ENCODE data around the gene PTGES3.
"Not testable (repeated sequence)": the region's sequence is repeated elsewhere in the genome, so short reads cannot be mapped to it uniquely, and the experiment has no call there.

PTGES3 gene

GRCh38 chr12:56718636-56719035, 30.6 kb upstream of the PTGES3 start:
- peak overlapping the region; percentile 98 for H3K4me3 Mint-ChIP-seq
- H3K36me3 Mint-ChIP-seq (ENCODE audit: low read depth): peaks cover 88% of the 10 kb centered on the region

GRCh38 chr12:56718149-56718548, 30.1 kb upstream of the PTGES3 start:
- Mint-ChIP-seq H3K27ac (no peak overlapping the region), H3K4me1 (ENCODE audit: low read depth) (peaks cover 73% of the 10 kb centered on the region), H3K27me3 (no peaks in the 10 kb centered on the region), H3K9me3 (no peaks in the 10 kb centered on the region), H3K36me3 (ENCODE audit: low read depth) (peaks cover 88% of the 10 kb centered on the region), H3K4me3 (no peak overlapping the region)
- DNase-seq: no peak

More at GRCh38 chr12:56718636-56719035, 30.6 kb upstream of the PTGES3 start:
- Mint-ChIP-seq H3K4me1 (ENCODE audit: low read depth) (peaks cover 75% of the 10 kb centered on the region), H3K27ac (peak overlapping the region; percentile 99), H3K9me3 (no peaks in the 10 kb centered on the region), H3K27me3 (no peaks in the 10 kb centered on the region)
- no peak for DNase-seq

- H3K9me3 Mint-ChIP-seq: no peaks in the 10 kb centered on the region
- peaks cover 88% of the 10 kb centered on the region for H3K36me3 Mint-ChIP-seq (ENCODE audit: low read depth)
- H3K27ac Mint-ChIP-seq: peak overlapping the region; percentile 89
- DNase-seq: no peak
- peak overlapping the region; percentile 31 for H3K4me3 Mint-ChIP-seq
- H3K27me3 Mint-ChIP-seq: no peaks in the 10 kb centered on the region
- H3K4me1 Mint-ChIP-seq (ENCODE audit: low read depth): peaks cover 64% of the 10 kb centered on the region
Observed at GRCh38 chr12:56716933-56717880, 29.1 kb upstream of the PTGES3 start.

GRCh38 chr12:56716458-56716857, 28.4 kb upstream of the PTGES3 start:
- DNase-seq: no peak
- peaks cover 88% of the 10 kb centered on the region for H3K36me3 Mint-ChIP-seq (ENCODE audit: low read depth)
- H3K4me1 Mint-ChIP-seq (ENCODE audit: low read depth): peaks cover 56% of the 10 kb centered on the region
- H3K4me3 Mint-ChIP-seq: peak overlapping the region; percentile 10
- no peaks in the 10 kb centered on the region for H3K9me3 Mint-ChIP-seq
- peak overlapping the region; percentile 89 for H3K27ac Mint-ChIP-seq
- H3K27me3 Mint-ChIP-seq: no peaks in the 10 kb centered on the region

GRCh38 chr12:56715798-56716197, 27.7 kb upstream of the PTGES3 start:
- Mint-ChIP-seq H3K4me1 (ENCODE audit: low read depth) (peaks cover 50% of the 10 kb centered on the region), H3K9me3 (no peaks in the 10 kb centered on the region), H3K27ac (peak overlapping the region; percentile 89), H3K36me3 (ENCODE audit: low read depth) (peaks cover 88% of the 10 kb centered on the region), H3K27me3 (no peaks in the 10 kb centered on the region), H3K4me3 (no peak overlapping the region)
- DNase-seq: no peak

GRCh38 chr12:56714431-56714929, 26.4 kb upstream of the PTGES3 start:
- Mint-ChIP-seq H3K27me3 (no peaks in the 10 kb centered on the region), H3K9me3 (no peaks in the 10 kb centered on the region), H3K36me3 (ENCODE audit: low read depth) (peaks cover 76% of the 10 kb centered on the region), H3K4me3 (no peak overlapping the region), H3K27ac (peak overlapping the region; percentile 80), H3K4me1 (ENCODE audit: low read depth) (peaks cover 37% of the 10 kb centered on the region)
- DNase-seq: no peak

GRCh38 chr12:56713345-56713744, 25.3 kb upstream of the PTGES3 start:
- no peak overlapping the region for H3K4me3 Mint-ChIP-seq
- peaks cover 66% of the 10 kb centered on the region for H3K36me3 Mint-ChIP-seq (ENCODE audit: low read depth)
- no peaks in the 10 kb centered on the region for H3K27me3 Mint-ChIP-seq

GRCh38 chr12:56709759-56710376, 21.8 kb upstream of the PTGES3 start:
- Mint-ChIP-seq H3K36me3 (ENCODE audit: low read depth) (peaks cover 42% of the 10 kb centered on the region), H3K27me3 (no peaks in the 10 kb centered on the region), H3K9me3 (no peaks in the 10 kb centered on the region), H3K4me3 (no peak overlapping the region), H3K27ac (peak overlapping the region; percentile 65), H3K4me1 (ENCODE audit: low read depth) (peaks cover 6% of the 10 kb centered on the region)
- no peak for DNase-seq

More at GRCh38 chr12:56713345-56713744, 25.3 kb upstream of the PTGES3 start:
- no peak for DNase-seq
- peak overlapping the region; percentile 34 for H3K27ac Mint-ChIP-seq
- no peaks in the 10 kb centered on the region for H3K9me3 Mint-ChIP-seq
- H3K4me1 Mint-ChIP-seq (ENCODE audit: low read depth): peaks cover 27% of the 10 kb centered on the region

GRCh38 chr12:56704522-56704921, 16.4 kb upstream of the PTGES3 start:
- H3K27ac Mint-ChIP-seq; H3K27me3 Mint-ChIP-seq; DNase-seq; H3K4me1 Mint-ChIP-seq (ENCODE audit: low read depth); H3K9me3 Mint-ChIP-seq; H3K36me3 Mint-ChIP-seq (ENCODE audit: low read depth); H3K4me3 Mint-ChIP-seq: not testable (repeated sequence)

- no peak overlapping the region for H3K27ac Mint-ChIP-seq
- no peaks in the 10 kb centered on the region for H3K36me3 Mint-ChIP-seq (ENCODE audit: low read depth)
- H3K4me1 Mint-ChIP-seq (ENCODE audit: low read depth): peaks cover 3% of the 10 kb centered on the region
- peaks cover 6% of the 10 kb centered on the region for H3K27me3 Mint-ChIP-seq
- H3K9me3 Mint-ChIP-seq: no peaks in the 10 kb centered on the region
- no peak for DNase-seq
- no peak overlapping the region for H3K4me3 Mint-ChIP-seq
Observed at GRCh38 chr12:56699020-56699661, 11.1 kb upstream of the PTGES3 start.

- Mint-ChIP-seq H3K27ac (no peak overlapping the region), H3K4me1 (ENCODE audit: low read depth) (no peaks in the 10 kb centered on the region), H3K4me3 (no peak overlapping the region), H3K36me3 (ENCODE audit: low read depth) (no peaks in the 10 kb centered on the region), H3K27me3 (no peaks in the 10 kb centered on the region), H3K9me3 (no peaks in the 10 kb centered on the region)
- no peak for DNase-seq
Observed at GRCh38 chr12:56695327-56696101, 7.4 kb upstream of the PTGES3 start.

- H3K4me3 Mint-ChIP-seq: no peak overlapping the region
- DNase-seq: no peak
- no peaks in the 10 kb centered on the region for H3K36me3 Mint-ChIP-seq (ENCODE audit: low read depth)
- no peaks in the 10 kb centered on the region for H3K27me3 Mint-ChIP-seq
- H3K27ac Mint-ChIP-seq: no peak overlapping the region
- H3K4me1 Mint-ChIP-seq (ENCODE audit: low read depth): peaks cover 2% of the 10 kb centered on the region
- H3K9me3 Mint-ChIP-seq: no peaks in the 10 kb centered on the region
Observed at GRCh38 chr12:56694161-56694560, 6.1 kb upstream of the PTGES3 start.

GRCh38 chr12:56688846-56689109, 694 bp upstream of the PTGES3 start:
- H3K27me3 Mint-ChIP-seq: no peaks in the 10 kb centered on the region
- peaks cover 23% of the 10 kb centered on the region for H3K4me1 Mint-ChIP-seq (ENCODE audit: low read depth)
- peak overlapping the region; percentile 100 for H3K27ac Mint-ChIP-seq
- H3K36me3 Mint-ChIP-seq (ENCODE audit: low read depth): peaks cover 50% of the 10 kb centered on the region
- H3K9me3 Mint-ChIP-seq: no peaks in the 10 kb centered on the region
- DNase-seq: no peak
- peak overlapping the region; percentile 100 for H3K4me3 Mint-ChIP-seq
